ENCODE measurements around the gene EPAS1.

DNA sequence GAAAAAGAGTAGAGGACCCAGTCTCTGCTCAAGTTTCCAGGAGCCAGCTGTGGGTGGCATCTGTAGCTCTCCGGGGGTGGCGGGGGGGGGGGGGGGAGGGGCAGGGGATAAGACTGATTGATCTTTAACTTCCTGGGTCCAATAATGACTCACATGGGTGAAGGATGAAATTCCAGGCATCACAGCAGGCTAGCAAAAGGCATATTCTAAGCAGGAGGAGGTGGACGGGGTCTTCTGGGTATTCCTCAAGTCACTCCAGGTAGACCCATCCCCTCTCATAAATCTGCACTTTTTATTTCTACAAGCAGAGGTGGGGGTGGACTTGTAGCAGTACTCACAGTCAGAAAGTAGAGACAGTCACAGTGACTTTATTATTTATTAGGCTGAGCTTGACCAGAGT lies 96.7 kb downstream of the EPAS1 start:
- TF ChIP-seq, protein P1, sequence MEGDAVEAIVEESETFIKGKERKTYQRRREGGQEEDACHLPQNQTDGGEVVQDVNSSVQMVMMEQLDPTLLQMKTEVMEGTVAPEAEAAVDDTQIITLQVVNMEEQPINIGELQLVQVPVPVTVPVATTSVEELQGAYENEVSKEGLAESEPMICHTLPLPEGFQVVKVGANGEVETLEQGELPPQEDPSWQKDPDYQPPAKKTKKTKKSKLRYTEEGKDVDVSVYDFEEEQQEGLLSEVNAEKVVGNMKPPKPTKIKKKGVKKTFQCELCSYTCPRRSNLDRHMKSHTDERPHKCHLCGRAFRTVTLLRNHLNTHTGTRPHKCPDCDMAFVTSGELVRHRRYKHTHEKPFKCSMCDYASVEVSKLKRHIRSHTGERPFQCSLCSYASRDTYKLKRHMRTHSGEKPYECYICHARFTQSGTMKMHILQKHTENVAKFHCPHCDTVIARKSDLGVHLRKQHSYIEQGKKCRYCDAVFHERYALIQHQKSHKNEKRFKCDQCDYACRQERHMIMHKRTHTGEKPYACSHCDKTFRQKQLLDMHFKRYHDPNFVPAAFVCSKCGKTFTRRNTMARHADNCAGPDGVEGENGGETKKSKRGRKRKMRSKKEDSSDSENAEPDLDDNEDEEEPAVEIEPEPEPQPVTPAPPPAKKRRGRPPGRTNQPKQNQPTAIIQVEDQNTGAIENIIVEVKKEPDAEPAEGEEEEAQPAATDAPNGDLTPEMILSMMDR (IDR thresholded peaks at IDR 0.05) = no peak
- TF ChIP-seq POLR2AphosphoS5 (IDR thresholded peaks at IDR 0.05) = no peak

Measured in breast epithelium (tissue), 3 donors.